Measurements from ENCODE around the gene RAB3IL1.
A peak's percentile ranks its signal among the peaks of the same experiment; 100 is the strongest.

The RAB3IL1 gene

GRCh38 chr11:61895718-61896059, 21.7 kb downstream of the RAB3IL1 start:
- no peak overlapping the region for H3K4me3 ChIP-seq
- peaks cover 0 to 19% (median 8%) of the 10 kb centered on the region in 4 donors for H3K4me1 ChIP-seq
- no peaks in the 10 kb centered on the region for H3K9me3 ChIP-seq
- no peak for TF ChIP-seq CTCF (IDR thresholded peaks at IDR 0.05)
- DNase-seq = no peak
- peaks cover 0 to 8% (median 7%) of the 10 kb centered on the region in 3 donors for H3K36me3 ChIP-seq
- H3K27me3 ChIP-seq = no peaks in the 10 kb centered on the region
- no peak overlapping the region for H3K27ac ChIP-seq
- intact Hi-C loops (cut with DNase I; ENCODE audit: low total_unique reads) = loop anchor here (2.0 kb wide), 1 partner anchor 213 kb away; no protein-coding TSS in a partner anchor

DNA sequence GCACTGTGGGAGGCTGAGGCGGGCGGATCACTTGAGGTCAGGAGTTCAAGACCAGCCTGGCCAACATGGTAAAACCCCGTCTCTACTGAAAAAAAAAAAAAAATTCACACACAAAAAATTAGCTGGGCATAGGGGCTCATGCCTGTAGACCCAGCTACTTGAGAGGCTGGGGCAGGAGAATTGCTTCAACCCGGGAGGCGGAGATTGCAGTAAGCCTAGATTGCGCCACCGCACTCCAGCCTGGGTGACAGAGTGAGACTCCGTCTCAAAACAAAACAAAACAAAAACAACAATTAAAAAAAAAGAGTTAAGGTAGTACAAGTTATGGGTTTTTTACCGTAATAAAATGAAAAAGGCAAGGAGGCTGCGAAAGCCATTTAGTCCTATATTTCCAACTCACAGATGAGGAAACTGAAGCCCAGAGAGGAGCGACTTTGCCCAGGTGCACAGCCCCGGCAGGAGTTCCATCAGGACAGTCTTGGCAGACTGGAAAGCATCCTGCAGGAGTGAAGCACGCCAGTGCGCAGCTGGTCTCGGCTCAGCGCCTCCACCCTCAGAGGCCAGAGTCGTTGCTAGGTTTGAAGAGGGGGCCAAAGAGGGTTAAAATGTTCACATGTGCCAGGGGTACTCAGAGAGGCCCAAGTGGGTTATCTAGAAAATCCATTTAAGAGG, 22.2 kb downstream of the RAB3IL1 start:
- no peak overlapping the region for H3K4me3 ChIP-seq
- no peak for DNase-seq
- H3K36me3 ChIP-seq = peaks cover 0 to 7% (median 4%) of the 10 kb centered on the region in 3 donors
- intact Hi-C loops (cut with DNase I; ENCODE audit: low total_unique reads) = no loop called here
- peaks cover 0 to 24% (median 12%) of the 10 kb centered on the region in 4 donors for H3K4me1 ChIP-seq
- no peaks in the 10 kb centered on the region for H3K9me3 ChIP-seq
- no peaks in the 10 kb centered on the region for H3K27me3 ChIP-seq
- no peak for TF ChIP-seq CTCF (IDR thresholded peaks at IDR 0.05)
- H3K27ac ChIP-seq = no peak overlapping the region

DNA sequence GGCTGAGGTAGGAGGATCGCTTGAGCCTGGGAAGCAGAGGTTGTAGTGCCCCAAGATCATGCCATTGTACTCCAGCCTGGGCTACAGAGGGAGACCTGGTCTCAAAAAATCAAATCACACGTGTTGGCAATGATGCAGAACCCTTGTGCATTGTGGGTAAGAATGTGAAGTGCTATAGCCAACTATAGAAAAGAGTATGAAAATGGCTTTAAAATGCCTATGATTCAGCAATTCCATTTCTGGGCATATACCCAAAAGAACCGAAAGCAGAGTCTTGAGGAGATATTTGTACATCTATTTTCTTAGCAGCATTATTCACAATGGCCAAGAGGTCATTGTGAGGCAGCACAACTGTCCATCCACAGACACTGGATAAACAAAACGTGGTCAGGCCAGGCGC, 23.4 kb downstream of the RAB3IL1 start:
- TF ChIP-seq CTCF (IDR thresholded peaks at IDR 0.05) = no peak
- no peak for DNase-seq

GRCh38 chr11:61892085-61892370, 25.3 kb downstream of the RAB3IL1 start:
- peaks cover 0 to 2% (median 0%) of the 10 kb centered on the region in 3 donors for H3K36me3 ChIP-seq
- peaks cover 0 to 51% (median 42%) of the 10 kb centered on the region in 4 donors for H3K4me1 ChIP-seq
- peak overlapping the region; percentile 87 to 92 for H3K27ac ChIP-seq
- no peak for DNase-seq
- no peaks in the 10 kb centered on the region for H3K27me3 ChIP-seq
- intact Hi-C loops (cut with DNase I; ENCODE audit: low total_unique reads) = loop anchor here (5.0 kb wide), 1 partner anchor 75 kb away; the partner anchor contains the start of gene FTH1
- TF ChIP-seq CTCF (IDR thresholded peaks at IDR 0.05) = no peak
- peak overlapping the region; percentile 85 to 96 for H3K4me3 ChIP-seq
- no peaks in the 10 kb centered on the region for H3K9me3 ChIP-seq

More for the DNA sequence above, 23.4 kb downstream of the RAB3IL1 start:
- Histone ChIP-seq H3K36me3 (peaks cover 0 to 7% (median 0%) of the 10 kb centered on the region in 3 donors), H3K4me3 (no peak overlapping the region), H3K9me3 (no peaks in the 10 kb centered on the region), H3K27ac (peak overlapping the region in 1 of 2 donors; percentile 87), H3K4me1 (peaks cover 0 to 31% (median 24%) of the 10 kb centered on the region in 4 donors), H3K27me3 (no peaks in the 10 kb centered on the region)
- intact Hi-C loops (cut with DNase I; ENCODE audit: low total_unique reads) = loop anchor here (5.0 kb wide), 1 partner anchor 73 kb away; the partner anchor contains the start of gene FTH1

DNA sequence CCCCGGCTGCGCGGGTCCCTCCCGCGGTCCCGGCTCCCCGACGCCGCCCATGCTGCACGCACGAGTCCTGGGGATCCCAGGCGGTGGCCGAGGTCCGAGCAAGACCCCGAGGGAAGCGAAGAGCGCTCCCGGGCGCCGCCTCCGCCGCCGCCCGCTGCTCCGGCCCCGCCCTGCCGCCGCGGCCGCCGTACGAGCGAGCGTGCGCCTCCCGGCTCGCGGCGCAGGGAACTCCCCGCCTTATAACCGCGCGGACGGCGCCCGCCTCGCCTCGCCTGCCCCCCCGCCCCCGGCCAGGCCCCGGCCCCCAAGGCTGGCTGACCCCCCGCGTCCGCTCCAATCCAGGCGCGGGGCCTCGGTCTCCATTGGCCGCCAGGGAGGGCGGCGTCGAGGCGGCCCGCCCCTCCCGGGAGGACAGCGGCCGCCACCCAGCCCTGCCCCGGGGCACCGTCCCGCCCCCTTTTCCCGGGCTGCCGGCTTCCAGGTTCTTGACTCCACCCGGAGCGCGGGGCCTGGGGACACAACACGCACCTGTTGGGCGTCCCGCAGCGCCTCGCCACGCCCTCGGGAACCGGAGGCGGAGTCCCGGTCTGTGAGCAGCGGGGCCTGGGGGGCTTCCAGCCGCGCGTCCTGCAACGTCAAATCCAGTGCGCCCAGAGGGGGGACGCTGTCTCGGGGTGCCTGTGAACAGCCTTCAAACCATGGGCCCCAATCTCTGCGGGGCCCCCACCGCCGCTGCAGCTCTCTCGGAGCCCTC, 25.9 kb downstream of the RAB3IL1 start, which contains the start of gene FADS3:
FADS3 (minus strand) TSS at position 215 of the 754 bp plus-strand sequence; CDS start at position 51, 164 bp downstream.
- H3K27ac ChIP-seq = peak within 1 kb of the TSS; percentile 87 to 92
- H3K27me3 ChIP-seq = no peaks in the 10 kb centered on the region
- intact Hi-C loops (cut with DNase I; ENCODE audit: low total_unique reads) = loop anchor here (5.0 kb wide), 1 partner anchor 76 kb away; the partner anchor contains the start of gene FTH1
- peak; percentile 88 to 96 for DNase-seq
- H3K36me3 ChIP-seq = no peaks in the 10 kb centered on the region
- H3K4me3 ChIP-seq = peak within 1 kb of the TSS; percentile 85 to 96
- TF ChIP-seq CTCF (IDR thresholded peaks at IDR 0.05) = no peak
- H3K9me3 ChIP-seq = no peaks in the 10 kb centered on the region
- H3K4me1 ChIP-seq = peaks cover 0 to 56% (median 47%) of the 10 kb centered on the region in 4 donors
